ENCODE data around the gene ADCYAP1R1. TPM values are rescaled to one million over a fixed set of nuclear protein-coding genes. Genes with fewer than 3 reads are reported as not detected.

ADCYAP1R1 gene
- total and polyA plus RNA-seq, 2 donors (not counting 1 experiment from before 2014, with no cell fraction given), result not detected

DNA sequence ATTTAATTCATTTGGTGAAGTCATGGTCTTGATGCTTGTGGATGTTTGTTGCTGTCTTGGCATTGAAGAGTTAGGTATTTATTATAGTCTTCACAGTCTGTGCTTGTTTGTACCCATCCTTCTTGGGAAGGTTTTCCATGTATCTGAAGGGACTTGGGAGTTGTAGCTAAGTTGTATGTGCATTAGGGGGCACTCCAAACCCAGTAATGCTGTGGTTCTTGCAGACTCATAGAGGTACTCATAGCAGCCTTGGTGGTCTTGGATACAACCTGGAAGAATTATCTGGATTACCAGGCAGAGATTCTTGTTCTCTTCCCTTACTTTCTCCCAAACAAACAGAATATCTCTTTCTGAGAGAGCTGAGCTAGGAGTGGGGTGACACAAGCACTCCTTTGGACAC, 93.2 kb downstream of the ADCYAP1R1 start:
- ChIA-PET POLR2A (no interaction called here), CTCF (no interaction called here)
- no peak overlapping the region for H3K4me2 ChIP-seq (replicated peaks; ENCODE audit: low read depth, low read length, poor library complexity, severe bottlenecking)
- Mint-ChIP-seq H3K4me1 (no peaks in the 10 kb centered on the region), H3K9me3 (ENCODE audit: insufficient read depth) (no peaks in the 10 kb centered on the region), H3K27ac (no peak overlapping the region), H3K27me3 (peaks cover 28% of the 10 kb centered on the region), H3K4me3 (no peak overlapping the region)
- H3K4me3 ChIP-seq (ENCODE audit: control extremely low read depth in 1 of 5, extremely low read depth in 1 of 5, insufficient read depth in 1 of 5, low read depth in 2 of 5, low read length in 4 of 5), result no peak overlapping the region
- ATAC-seq (ENCODE audit: low read depth) (no peak), DNase-seq (no peak)
- no peak overlapping the region for H3K27ac ChIP-seq (ENCODE audit: low read length in 2 of 2)
- TF ChIP-seq, protein P1, sequence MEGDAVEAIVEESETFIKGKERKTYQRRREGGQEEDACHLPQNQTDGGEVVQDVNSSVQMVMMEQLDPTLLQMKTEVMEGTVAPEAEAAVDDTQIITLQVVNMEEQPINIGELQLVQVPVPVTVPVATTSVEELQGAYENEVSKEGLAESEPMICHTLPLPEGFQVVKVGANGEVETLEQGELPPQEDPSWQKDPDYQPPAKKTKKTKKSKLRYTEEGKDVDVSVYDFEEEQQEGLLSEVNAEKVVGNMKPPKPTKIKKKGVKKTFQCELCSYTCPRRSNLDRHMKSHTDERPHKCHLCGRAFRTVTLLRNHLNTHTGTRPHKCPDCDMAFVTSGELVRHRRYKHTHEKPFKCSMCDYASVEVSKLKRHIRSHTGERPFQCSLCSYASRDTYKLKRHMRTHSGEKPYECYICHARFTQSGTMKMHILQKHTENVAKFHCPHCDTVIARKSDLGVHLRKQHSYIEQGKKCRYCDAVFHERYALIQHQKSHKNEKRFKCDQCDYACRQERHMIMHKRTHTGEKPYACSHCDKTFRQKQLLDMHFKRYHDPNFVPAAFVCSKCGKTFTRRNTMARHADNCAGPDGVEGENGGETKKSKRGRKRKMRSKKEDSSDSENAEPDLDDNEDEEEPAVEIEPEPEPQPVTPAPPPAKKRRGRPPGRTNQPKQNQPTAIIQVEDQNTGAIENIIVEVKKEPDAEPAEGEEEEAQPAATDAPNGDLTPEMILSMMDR (IDR thresholded peaks at IDR 0.05), result no peak
- TF ChIP-seq EZH2 (IDR thresholded peaks at IDR 0.05; ENCODE audit: borderline replicate concordance, insufficient read depth, low read depth, low read length, poor library complexity, severe bottlenecking), result no peak
- no peaks in the 10 kb centered on the region for H3K36me3 ChIP-seq (replicated peaks in 1 of 2; ENCODE audit: control extremely low read depth in 1 of 2, control insufficient read depth in 1 of 2, extremely low read depth in 1 of 2, insufficient read depth in 2 of 2, low read length in 1 of 2)
- intact Hi-C loops (cut with micrococcal nuclease), result no loop called here
- no peaks in the 10 kb centered on the region for H4K20me1 ChIP-seq (ENCODE audit: control insufficient read depth, insufficient read depth, low read length, poor library complexity, severe bottlenecking)
- H3K9ac ChIP-seq (ENCODE audit: low read length), result no peak overlapping the region
- H3K27me3 ChIP-seq (replicated peaks in 1 of 4; ENCODE audit: control extremely low read depth in 1 of 4, control insufficient read depth in 3 of 4, insufficient read depth in 4 of 4, low read length in 3 of 4), result peaks cover 0 to 10% (median 2%) of the 10 kb centered on the region in 4 experiments
- peaks cover 0 to 6% (median 0%) of the 10 kb centered on the region in 3 donors for H3K9me3 ChIP-seq (ENCODE audit: control extremely low read depth in 1 of 3, control insufficient read depth in 2 of 3, insufficient read depth in 1 of 3, low read length in 2 of 3)
- H2AFZ ChIP-seq (ENCODE audit: insufficient read depth, low read depth, low read length, poor library complexity, severe bottlenecking), result no peak overlapping the region
- no peaks in the 10 kb centered on the region for H3K79me2 ChIP-seq (ENCODE audit: control insufficient read depth, insufficient read depth, low read length)
- no peaks in the 10 kb centered on the region for H3K4me1 ChIP-seq (ENCODE audit: control insufficient read depth in 2 of 2, insufficient read depth in 2 of 2, low read length in 2 of 2)

GRCh38 chr7:31146030-31146429, 93.9 kb downstream of the ADCYAP1R1 start:
- H3K9me3 ChIP-seq (ENCODE audit: control extremely low read depth in 1 of 3, control insufficient read depth in 2 of 3, insufficient read depth in 1 of 3, low read length in 2 of 3), result peaks cover 0 to 6% (median 0%) of the 10 kb centered on the region in 3 donors
- intact Hi-C loops (cut with micrococcal nuclease), result no loop called here
- Mint-ChIP-seq H3K9me3 (ENCODE audit: insufficient read depth) (no peaks in the 10 kb centered on the region), H3K4me3 (no peak overlapping the region), H3K27me3 (peaks cover 25% of the 10 kb centered on the region), H3K4me1 (no peaks in the 10 kb centered on the region), H3K27ac (no peak overlapping the region)
- H3K36me3 ChIP-seq (replicated peaks in 1 of 2; ENCODE audit: control extremely low read depth in 1 of 2, control insufficient read depth in 1 of 2, extremely low read depth in 1 of 2, insufficient read depth in 2 of 2, low read length in 1 of 2), result no peaks in the 10 kb centered on the region
- no peak overlapping the region for H3K9ac ChIP-seq (ENCODE audit: low read length)
- ChIA-PET CTCF (no interaction called here), POLR2A (no interaction called here)
- DNase-seq, result no peak
- WGBS (ENCODE audit: insufficient coverage), result no CpG with 5 or more reads among the region's 1 CpG
- no peak overlapping the region for H3K27ac ChIP-seq (ENCODE audit: low read length in 2 of 2)
- H3K4me2 ChIP-seq (replicated peaks; ENCODE audit: low read depth, low read length, poor library complexity, severe bottlenecking), result no peak overlapping the region
- TF ChIP-seq, protein P1 (IDR thresholded peaks at IDR 0.05), result no peak
- TF ChIP-seq EZH2 (IDR thresholded peaks at IDR 0.05; ENCODE audit: borderline replicate concordance, insufficient read depth, low read depth, low read length, poor library complexity, severe bottlenecking), result no peak
- no peaks in the 10 kb centered on the region for H4K20me1 ChIP-seq (ENCODE audit: control insufficient read depth, insufficient read depth, low read length, poor library complexity, severe bottlenecking)
- H2AFZ ChIP-seq (ENCODE audit: insufficient read depth, low read depth, low read length, poor library complexity, severe bottlenecking), result no peak overlapping the region
- peaks cover 0 to 10% (median 2%) of the 10 kb centered on the region in 4 experiments for H3K27me3 ChIP-seq (replicated peaks in 1 of 4; ENCODE audit: control extremely low read depth in 1 of 4, control insufficient read depth in 3 of 4, insufficient read depth in 4 of 4, low read length in 3 of 4)
- no peaks in the 10 kb centered on the region for H3K4me1 ChIP-seq (ENCODE audit: control insufficient read depth in 2 of 2, insufficient read depth in 2 of 2, low read length in 2 of 2)
- no peaks in the 10 kb centered on the region for H3K79me2 ChIP-seq (ENCODE audit: control insufficient read depth, insufficient read depth, low read length)
- no peak for ATAC-seq (ENCODE audit: low read depth)
- no peak overlapping the region for H3K4me3 ChIP-seq (ENCODE audit: control extremely low read depth in 1 of 5, extremely low read depth in 1 of 5, insufficient read depth in 1 of 5, low read depth in 2 of 5, low read length in 4 of 5)
